Measurements from ENCODE around the gene RAB8A.
"Not testable (repeated sequence)": the region's sequence is repeated elsewhere in the genome, so short reads cannot be mapped to it uniquely, and the experiment has no call there.

RAB8A gene

DNA sequence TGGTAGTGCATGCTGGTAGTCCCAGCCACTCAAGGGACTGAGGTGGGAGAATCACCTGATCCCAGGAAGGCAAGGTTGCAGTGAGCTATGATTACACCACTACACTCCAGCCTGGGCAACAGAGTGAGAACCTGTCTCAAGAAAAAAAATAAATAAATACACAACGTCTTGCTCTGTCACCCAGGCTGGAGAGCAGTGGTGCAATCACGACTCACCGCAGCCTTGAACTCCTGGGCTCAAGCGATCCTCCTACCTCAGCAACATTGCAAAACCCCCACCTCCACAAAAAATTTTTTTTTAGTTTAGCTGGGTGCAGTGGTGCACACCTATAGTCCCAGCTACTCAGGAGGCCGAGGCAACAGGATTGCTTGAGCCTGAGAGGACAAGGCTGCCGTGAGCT is 26.6 kb upstream of the RAB8A start:
- H3K36me3 ChIP-seq (ENCODE audit: insufficient read depth): peaks cover 25% of the 10 kb centered on the region; the same call in 1 of the 2 replicates
- TF ChIP-seq CTCF (conservative IDR thresholded peaks at IDR 0.05; ENCODE audit: low read depth, low read length): no peak
- H3K4me1 ChIP-seq (ENCODE audit: low read depth, poor library complexity, severe bottlenecking): peaks cover 13% of the 10 kb centered on the region
- peaks cover 33% of the 10 kb centered on the region for H3K79me2 ChIP-seq (ENCODE audit: insufficient read depth, low read depth)
- H3K9ac ChIP-seq: no peak overlapping the region
- no peaks in the 10 kb centered on the region for H4K20me1 ChIP-seq (ENCODE audit: insufficient read depth)
- no peak overlapping the region for H2AFZ ChIP-seq (ENCODE audit: low read depth)
- H3K4me2 ChIP-seq: no peak overlapping the region
- H3K4me3 ChIP-seq (IDR thresholded peaks at IDR 0.05; ENCODE audit: insufficient read depth, low read depth, low read length): no peak overlapping the region
- no peaks in the 10 kb centered on the region for H3K27me3 ChIP-seq (ENCODE audit: insufficient read depth, low read depth)
- H3K27ac ChIP-seq: no peak overlapping the region

DNA sequence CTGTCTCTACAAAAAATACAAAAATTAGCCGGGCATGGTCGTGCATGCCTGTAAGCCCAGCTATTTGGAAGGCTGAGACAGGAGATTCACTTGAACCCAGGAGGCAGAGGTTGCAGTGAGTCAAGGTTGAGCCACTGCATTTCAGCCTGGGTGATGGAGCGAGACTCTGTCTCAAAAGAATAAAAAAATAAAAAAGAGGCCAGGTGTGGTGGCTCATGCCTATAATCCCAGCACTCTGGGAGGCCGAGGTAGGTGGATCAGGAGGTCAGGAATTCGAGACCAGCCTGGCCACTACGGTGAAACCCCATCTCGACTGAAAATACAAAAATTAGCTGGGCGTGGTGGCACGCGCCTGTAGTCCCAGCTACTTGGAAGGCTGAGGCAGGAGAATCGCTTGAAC is 24.3 kb upstream of the RAB8A start:
- not testable (repeated sequence) for H2AFZ ChIP-seq (ENCODE audit: low read depth); H3K4me3 ChIP-seq (IDR thresholded peaks at IDR 0.05; ENCODE audit: insufficient read depth, low read depth, low read length); H3K27ac ChIP-seq; H4K20me1 ChIP-seq (ENCODE audit: insufficient read depth); H3K9ac ChIP-seq; H3K4me1 ChIP-seq (ENCODE audit: low read depth, poor library complexity, severe bottlenecking); H3K27me3 ChIP-seq (ENCODE audit: insufficient read depth, low read depth); H3K4me2 ChIP-seq
- Histone ChIP-seq H3K36me3 (ENCODE audit: insufficient read depth) (peaks cover 18% of the 10 kb centered on the region; the same call in 1 of the 2 replicates), H3K79me2 (ENCODE audit: insufficient read depth, low read depth) (peaks cover 11% of the 10 kb centered on the region)

DNA sequence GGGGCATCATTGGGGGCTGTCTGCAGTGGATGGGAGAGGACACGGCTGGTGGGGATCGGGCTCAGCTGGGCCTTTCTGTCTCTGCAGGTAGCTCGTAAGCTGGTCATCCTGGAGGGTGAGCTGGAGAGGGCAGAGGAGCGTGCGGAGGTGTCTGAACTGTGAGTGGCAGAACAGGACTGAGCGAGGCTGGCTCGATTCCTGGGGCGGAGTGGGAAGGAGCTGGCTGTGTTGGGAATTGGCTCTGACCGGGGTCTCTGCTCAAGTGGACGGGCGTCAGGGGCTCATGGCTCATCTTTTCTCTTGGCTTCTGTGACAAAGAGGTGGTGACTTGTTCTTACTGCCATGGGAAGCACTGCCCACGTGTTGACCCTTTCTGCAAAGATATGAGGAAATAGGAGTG is 23.7 kb upstream of the RAB8A start:
- no peak overlapping the region for H3K4me2 ChIP-seq
- H3K27me3 ChIP-seq (ENCODE audit: insufficient read depth, low read depth): no peaks in the 10 kb centered on the region
- no peak overlapping the region for H3K9ac ChIP-seq
- H2AFZ ChIP-seq (ENCODE audit: low read depth): no peak overlapping the region
- no peak for TF ChIP-seq CTCF (conservative IDR thresholded peaks at IDR 0.05; ENCODE audit: low read depth, low read length)
- H3K79me2 ChIP-seq (ENCODE audit: insufficient read depth, low read depth): peaks cover 8% of the 10 kb centered on the region; the same call in 1 of the 2 replicates
- no peaks in the 10 kb centered on the region for H3K4me1 ChIP-seq (ENCODE audit: low read depth, poor library complexity, severe bottlenecking)
- no peak overlapping the region for H3K4me3 ChIP-seq (IDR thresholded peaks at IDR 0.05; ENCODE audit: insufficient read depth, low read depth, low read length)
- no peak overlapping the region for H3K27ac ChIP-seq
- H4K20me1 ChIP-seq (ENCODE audit: insufficient read depth): no peaks in the 10 kb centered on the region
- peaks cover 21% of the 10 kb centered on the region; the same call in 1 of the 2 replicates for H3K36me3 ChIP-seq (ENCODE audit: insufficient read depth)

GRCh38 chr19:16088351-16089009 is 23.2 kb upstream of the RAB8A start:
- H3K36me3 ChIP-seq (ENCODE audit: insufficient read depth): peaks cover 24% of the 10 kb centered on the region; the same call in 1 of the 2 replicates
- H3K79me2 ChIP-seq (ENCODE audit: insufficient read depth, low read depth): peaks cover 8% of the 10 kb centered on the region; the same call in 1 of the 2 replicates
- no peak overlapping the region for H3K4me2 ChIP-seq
- TF ChIP-seq CTCF (conservative IDR thresholded peaks at IDR 0.05; ENCODE audit: low read depth, low read length): no peak
- H4K20me1 ChIP-seq (ENCODE audit: insufficient read depth): no peaks in the 10 kb centered on the region
- H3K9ac ChIP-seq: no peak overlapping the region
- no peaks in the 10 kb centered on the region for H3K27me3 ChIP-seq (ENCODE audit: insufficient read depth, low read depth)
- H3K4me3 ChIP-seq (IDR thresholded peaks at IDR 0.05; ENCODE audit: insufficient read depth, low read depth, low read length): no peak overlapping the region
- no peaks in the 10 kb centered on the region for H3K4me1 ChIP-seq (ENCODE audit: low read depth, poor library complexity, severe bottlenecking)
- H3K27ac ChIP-seq: no peak overlapping the region
- no peak overlapping the region for H2AFZ ChIP-seq (ENCODE audit: low read depth)

Data from KMS-11 (cell line).